Activated T-cell treated with anti-CD3 and anti-CD28 coated beads, Interleukin-2, amount 50 U/mL, for 24 hours (primary cell): ENCODE results near the gene RPP14.

Source experiments
- DNase-seq: peaks from one replicate; pipeline ENCODE4 v3.0.0-alpha.2; 2020
- H3K27ac Mint-ChIP-seq: 2 replicates; pipeline ENCODE4 v1.8.0; 2020; ENCODE audit warnings: mild to moderate bottlenecking, mixed read lengths
- H3K27me3 Mint-ChIP-seq: 2 replicates; pipeline ENCODE4 v1.8.0; 2020; ENCODE audit warnings: mixed read lengths
- H3K36me3 Mint-ChIP-seq: 2 replicates; pipeline ENCODE4 v1.8.0; 2020; ENCODE audit warnings: low read depth, mixed read lengths
- H3K4me1 Mint-ChIP-seq: 2 replicates; pipeline ENCODE4 v1.8.0; 2020; ENCODE audit warnings: low read depth, mixed read lengths
- H3K4me3 Mint-ChIP-seq: 2 replicates; pipeline ENCODE4 v1.8.0; 2020; ENCODE audit warnings: mild to moderate bottlenecking, moderate library complexity, mixed read lengths
- H3K9me3 Mint-ChIP-seq: 2 replicates; pipeline ENCODE4 v1.8.0; 2020; ENCODE audit warnings: mixed read lengths

Gene RPP14

DNA sequence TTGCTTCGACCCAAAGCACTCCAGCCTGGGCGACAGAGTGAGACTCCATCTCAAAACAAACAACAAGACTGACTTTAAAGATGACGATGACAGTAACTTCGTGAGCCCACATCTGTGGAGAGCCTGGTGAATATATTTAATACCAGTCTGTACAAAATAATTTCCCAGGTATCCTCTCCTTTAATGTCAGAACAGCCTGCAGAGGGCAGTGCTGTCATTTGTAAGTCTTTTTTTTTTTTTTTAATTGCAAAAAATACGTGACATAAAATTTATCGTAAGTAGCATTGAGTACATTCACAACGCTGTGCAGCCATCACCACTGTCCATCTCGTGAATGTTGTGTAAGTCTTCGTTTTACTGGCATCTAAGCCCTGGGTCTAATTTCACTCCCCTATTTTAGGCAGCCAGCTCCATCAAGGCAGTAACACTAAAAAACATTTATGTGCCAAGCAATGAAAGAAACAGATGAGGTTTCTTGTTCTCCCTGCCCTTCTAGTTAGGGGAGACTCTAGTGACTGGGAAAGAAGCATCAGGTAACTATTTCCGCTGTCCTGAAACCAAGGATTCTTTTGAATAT is 1.7 kb downstream of the RPP14 start:
- Mint-ChIP-seq H3K27me3 (no peaks in the 10 kb centered on the region), H3K36me3 (peaks cover 62% of the 10 kb centered on the region), H3K4me1 (peaks cover 30% of the 10 kb centered on the region), H3K27ac (peak overlapping the region; percentile 100), H3K9me3 (no peaks in the 10 kb centered on the region), H3K4me3 (peak overlapping the region; percentile 93)
- DNase-seq = no peak

DNA sequence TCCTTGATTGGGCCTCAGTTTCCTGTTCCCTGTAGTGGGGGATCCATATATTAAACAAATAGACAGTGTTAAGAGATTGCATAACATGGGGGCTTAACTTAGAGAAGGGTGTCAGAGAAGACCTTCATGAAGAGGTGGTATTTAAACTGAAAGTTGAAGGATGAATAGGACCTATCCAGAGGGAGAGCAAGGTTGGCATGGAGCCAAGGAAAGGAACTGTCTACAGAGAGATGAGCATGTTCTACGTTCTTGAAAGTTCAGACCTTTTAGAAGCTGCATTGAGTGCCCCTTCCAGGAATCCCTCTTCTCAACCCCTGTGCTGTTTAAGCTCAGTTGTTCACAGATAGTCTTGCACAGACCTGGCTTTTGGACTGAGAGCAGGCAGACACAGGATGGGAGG is 2.7 kb downstream of the RPP14 start:
- Mint-ChIP-seq H3K36me3 (peaks cover 72% of the 10 kb centered on the region), H3K27me3 (no peaks in the 10 kb centered on the region), H3K27ac (peak overlapping the region; percentile 100), H3K9me3 (no peaks in the 10 kb centered on the region), H3K4me1 (peaks cover 35% of the 10 kb centered on the region), H3K4me3 (peak overlapping the region; percentile 93)
- no peak for DNase-seq

DNA sequence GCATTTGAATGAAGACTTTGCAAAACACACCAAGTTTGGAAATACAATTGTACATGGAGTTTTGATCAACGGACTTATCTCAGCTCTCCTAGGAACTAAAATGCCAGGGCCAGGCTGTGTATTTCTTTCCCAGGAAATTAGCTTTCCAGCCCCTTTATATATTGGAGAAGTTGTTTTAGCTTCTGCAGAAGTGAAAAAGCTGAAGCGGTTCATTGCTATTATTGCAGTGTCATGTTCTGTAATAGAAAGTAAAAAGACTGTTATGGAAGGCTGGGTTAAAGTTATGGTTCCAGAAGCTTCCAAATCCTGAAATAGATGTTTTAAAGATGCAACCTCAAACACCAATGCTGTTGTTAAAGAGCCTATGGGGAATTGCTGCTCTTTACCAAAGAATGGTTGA is 11.8 kb downstream of the RPP14 start:
- H3K27ac Mint-ChIP-seq = peak overlapping the region; percentile 67
- H3K9me3 Mint-ChIP-seq = no peaks in the 10 kb centered on the region
- H3K36me3 Mint-ChIP-seq = peaks cover 88% of the 10 kb centered on the region
- no peak for DNase-seq
- H3K4me3 Mint-ChIP-seq = no peak overlapping the region
- H3K27me3 Mint-ChIP-seq = no peaks in the 10 kb centered on the region
- H3K4me1 Mint-ChIP-seq = peaks cover 19% of the 10 kb centered on the region

DNA sequence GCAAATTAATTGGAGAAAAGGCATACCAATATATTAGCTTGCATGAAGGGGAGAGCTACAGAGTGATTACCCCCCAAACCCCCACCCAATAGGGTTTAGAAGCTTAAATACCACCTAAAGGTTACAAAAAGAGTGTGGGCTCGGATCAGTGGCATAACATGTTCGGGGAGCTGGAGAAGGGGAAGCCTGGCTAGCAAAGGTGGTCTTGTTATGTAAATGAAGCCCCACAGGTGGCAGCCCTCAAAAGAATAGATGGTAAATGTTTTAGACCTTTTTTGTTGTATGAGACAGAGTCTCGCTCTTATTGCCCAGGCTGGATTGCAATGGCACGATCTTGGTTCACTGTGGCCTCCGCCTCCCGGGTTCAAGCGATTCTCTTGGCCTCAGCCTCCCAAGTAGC is 15.7 kb downstream of the RPP14 start:
- no peaks in the 10 kb centered on the region for H3K27me3 Mint-ChIP-seq
- H3K9me3 Mint-ChIP-seq = no peaks in the 10 kb centered on the region
- DNase-seq = no peak
- H3K36me3 Mint-ChIP-seq = peaks cover 54% of the 10 kb centered on the region
- no peak overlapping the region for H3K4me3 Mint-ChIP-seq
- H3K4me1 Mint-ChIP-seq = peaks cover 44% of the 10 kb centered on the region
- no peak overlapping the region for H3K27ac Mint-ChIP-seq

DNA sequence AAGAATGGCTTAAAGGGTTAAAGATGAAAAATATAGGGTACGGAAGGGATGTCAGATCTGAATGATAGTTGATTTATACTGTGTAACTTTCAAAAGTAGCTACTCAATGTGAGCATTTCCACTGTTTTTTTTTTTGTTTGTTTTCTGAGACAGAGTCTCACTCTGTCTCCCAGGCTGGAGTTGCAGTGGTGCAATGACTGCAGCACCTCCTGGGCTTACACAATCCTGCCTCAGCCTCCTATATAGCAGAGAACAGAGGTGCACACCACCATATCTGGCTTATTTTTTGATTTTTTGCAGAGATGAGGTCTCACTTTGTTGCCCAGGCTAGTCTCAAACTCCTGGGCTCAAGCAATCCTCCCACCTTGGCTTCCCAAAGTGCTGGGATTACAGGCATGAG is 16.7 kb downstream of the RPP14 start:
- Mint-ChIP-seq H3K4me1 (peaks cover 46% of the 10 kb centered on the region), H3K36me3 (peaks cover 44% of the 10 kb centered on the region), H3K4me3 (no peak overlapping the region), H3K27me3 (no peaks in the 10 kb centered on the region), H3K27ac (peak overlapping the region; percentile 97), H3K9me3 (no peaks in the 10 kb centered on the region)
- no peak for DNase-seq

DNA sequence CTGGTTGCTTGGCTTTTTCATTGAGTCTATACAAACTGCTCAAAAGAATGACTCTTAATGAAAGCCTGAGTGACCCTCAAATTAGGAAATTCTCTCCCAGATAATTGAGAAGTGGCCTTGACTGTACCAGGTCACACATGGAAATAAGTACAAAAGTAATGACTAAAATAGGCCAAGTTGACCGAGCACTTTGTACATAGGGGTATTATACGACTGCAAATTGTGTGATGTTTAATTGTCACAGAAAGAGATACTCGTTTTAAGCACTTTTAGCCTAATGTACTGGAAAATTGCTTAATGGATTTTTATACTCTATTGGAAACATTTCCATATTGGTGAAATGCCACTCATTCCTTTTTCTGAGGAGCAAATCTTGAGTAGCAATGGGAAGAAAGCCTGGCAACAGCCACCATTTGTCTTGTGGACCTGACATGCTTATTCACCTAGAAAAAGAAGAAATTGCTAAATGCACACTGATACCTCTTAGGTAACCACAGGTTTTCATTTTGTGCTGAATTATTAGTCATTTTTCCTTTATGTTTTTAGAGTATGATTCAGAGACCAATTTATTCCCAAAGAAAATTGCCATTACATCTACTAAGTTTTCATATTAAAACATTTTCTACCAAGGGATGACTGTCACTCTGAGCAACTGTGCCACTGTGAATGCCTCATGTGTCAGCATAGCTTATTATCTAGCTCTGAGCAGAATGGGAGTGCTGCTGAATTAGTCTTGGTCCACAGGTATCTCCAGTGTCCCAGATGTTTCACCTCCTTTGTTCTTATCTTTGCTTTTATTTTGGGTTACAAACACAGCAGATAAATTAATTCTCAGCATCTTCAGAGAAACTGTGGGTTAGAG is 17.7 kb downstream of the RPP14 start:
- Mint-ChIP-seq H3K27me3 (no peaks in the 10 kb centered on the region), H3K4me1 (peaks cover 46% of the 10 kb centered on the region), H3K4me3 (peak overlapping the region; percentile 53), H3K9me3 (no peaks in the 10 kb centered on the region), H3K27ac (peak overlapping the region; percentile 97), H3K36me3 (peaks cover 35% of the 10 kb centered on the region)
- DNase-seq = no peak

DNA sequence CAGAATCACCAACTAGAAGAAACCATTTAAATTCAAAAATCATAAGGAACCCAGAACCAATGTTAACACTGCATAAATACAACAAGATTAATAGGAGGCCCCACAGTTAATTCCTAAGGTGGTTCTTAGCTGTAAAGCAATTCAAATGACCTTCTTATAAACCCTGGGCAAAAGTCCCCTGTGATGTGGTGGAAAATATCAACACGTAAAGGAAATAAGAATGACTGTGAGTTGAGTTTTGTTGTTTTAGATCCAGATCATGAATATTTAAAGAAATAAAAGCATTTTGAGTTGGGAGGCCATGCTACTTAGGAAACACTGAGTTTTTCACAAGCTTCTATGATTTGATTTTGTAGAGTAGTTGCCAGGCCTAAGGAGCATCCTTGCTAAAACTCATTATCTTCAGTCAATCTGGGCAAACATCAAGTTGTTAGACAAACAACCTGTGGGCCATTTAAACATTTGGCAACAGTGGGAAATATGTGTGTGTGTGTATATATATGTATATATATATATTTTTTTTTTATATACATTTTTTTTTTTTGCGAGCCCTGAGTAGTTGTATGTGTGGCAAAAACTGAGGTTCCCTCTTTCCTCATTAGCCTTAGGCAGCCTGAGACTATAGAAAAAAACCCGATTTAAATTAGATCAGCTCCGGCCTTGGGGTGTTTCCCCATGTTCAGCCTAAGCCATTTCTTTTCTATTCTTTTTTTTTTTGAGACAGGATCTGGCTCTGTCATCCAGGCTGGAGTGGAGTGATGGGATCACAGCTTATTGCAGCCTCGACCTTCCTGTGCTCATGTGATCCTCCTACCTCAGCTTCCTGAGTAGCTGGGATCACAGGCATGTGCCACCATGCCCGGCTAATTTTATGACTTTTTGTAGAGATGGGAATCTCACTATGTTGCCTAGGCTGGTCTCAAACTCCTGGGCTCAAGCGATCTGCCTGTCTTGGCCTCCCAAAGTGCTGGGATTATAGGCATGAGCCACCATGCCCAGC is 18.6 kb downstream of the RPP14 start:
- H3K9me3 Mint-ChIP-seq = no peaks in the 10 kb centered on the region
- peaks cover 27% of the 10 kb centered on the region for H3K36me3 Mint-ChIP-seq
- peaks cover 46% of the 10 kb centered on the region for H3K4me1 Mint-ChIP-seq
- peak overlapping the region; percentile 53 for H3K4me3 Mint-ChIP-seq
- DNase-seq = no peak
- peak overlapping the region; percentile 97 for H3K27ac Mint-ChIP-seq
- no peaks in the 10 kb centered on the region for H3K27me3 Mint-ChIP-seq

DNA sequence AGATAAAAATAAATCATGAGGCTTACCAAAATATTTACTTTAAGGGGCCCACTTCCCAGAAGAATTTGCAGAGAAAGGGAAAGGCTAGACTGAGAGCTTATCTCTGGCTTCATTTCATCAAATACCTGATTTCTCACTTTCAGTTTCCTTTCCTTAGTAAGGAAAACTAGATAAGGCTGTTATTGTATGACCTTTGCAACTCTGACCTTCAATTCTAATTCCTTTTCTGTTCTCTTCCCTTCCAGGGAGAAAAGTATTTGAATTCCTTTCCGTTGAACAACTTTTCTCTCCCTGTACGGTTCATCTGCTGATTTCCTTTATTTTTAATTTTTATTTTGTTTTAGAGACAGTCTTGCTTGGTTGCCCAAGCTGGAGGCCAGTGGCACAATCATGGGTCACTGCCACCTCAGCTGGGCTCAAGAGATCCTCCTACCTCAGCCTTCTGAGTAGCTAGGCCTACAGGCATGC is 19.5 kb downstream of the RPP14 start:
- no peaks in the 10 kb centered on the region for H3K9me3 Mint-ChIP-seq
- H3K27me3 Mint-ChIP-seq = no peaks in the 10 kb centered on the region
- H3K27ac Mint-ChIP-seq = peak overlapping the region; percentile 97
- peaks cover 46% of the 10 kb centered on the region for H3K4me1 Mint-ChIP-seq
- DNase-seq = no peak
- H3K4me3 Mint-ChIP-seq = no peak overlapping the region
- H3K36me3 Mint-ChIP-seq = peaks cover 21% of the 10 kb centered on the region

DNA sequence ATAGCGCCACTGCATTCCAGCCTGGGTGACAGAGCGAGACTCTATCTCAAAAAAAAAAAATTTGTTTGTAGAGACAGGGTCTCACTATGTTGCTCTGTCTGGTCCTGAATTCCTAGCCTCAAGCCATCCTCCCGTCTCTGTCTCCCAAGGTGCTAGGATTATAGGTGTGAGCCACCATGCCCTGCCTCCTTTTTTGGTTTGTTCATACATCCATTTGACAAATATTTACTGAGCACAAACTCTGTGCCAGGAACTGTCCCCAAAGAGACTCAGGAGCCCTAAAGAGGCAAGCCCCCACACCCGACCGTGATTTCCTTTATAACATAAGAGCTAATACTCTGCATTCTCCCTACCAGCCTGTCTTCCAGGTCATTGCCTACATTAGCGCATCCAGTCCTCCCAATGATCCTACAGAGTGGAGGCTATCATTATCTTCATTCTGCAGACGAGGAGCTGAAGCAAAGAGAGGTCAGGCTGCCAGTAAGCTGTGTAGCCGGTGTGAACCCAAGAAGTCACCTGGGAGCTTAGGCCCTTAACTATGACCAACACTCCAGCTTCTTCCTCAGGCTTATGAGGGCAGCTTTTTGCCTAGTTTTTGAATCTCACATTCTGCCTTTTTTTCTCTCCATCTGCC is 20.3 kb downstream of the RPP14 start:
- peak overlapping the region; percentile 69 for H3K27ac Mint-ChIP-seq
- H3K4me3 Mint-ChIP-seq = no peak overlapping the region
- no peaks in the 10 kb centered on the region for H3K27me3 Mint-ChIP-seq
- DNase-seq = no peak
- H3K9me3 Mint-ChIP-seq = no peaks in the 10 kb centered on the region
- H3K36me3 Mint-ChIP-seq = peaks cover 13% of the 10 kb centered on the region
- peaks cover 40% of the 10 kb centered on the region for H3K4me1 Mint-ChIP-seq

DNA sequence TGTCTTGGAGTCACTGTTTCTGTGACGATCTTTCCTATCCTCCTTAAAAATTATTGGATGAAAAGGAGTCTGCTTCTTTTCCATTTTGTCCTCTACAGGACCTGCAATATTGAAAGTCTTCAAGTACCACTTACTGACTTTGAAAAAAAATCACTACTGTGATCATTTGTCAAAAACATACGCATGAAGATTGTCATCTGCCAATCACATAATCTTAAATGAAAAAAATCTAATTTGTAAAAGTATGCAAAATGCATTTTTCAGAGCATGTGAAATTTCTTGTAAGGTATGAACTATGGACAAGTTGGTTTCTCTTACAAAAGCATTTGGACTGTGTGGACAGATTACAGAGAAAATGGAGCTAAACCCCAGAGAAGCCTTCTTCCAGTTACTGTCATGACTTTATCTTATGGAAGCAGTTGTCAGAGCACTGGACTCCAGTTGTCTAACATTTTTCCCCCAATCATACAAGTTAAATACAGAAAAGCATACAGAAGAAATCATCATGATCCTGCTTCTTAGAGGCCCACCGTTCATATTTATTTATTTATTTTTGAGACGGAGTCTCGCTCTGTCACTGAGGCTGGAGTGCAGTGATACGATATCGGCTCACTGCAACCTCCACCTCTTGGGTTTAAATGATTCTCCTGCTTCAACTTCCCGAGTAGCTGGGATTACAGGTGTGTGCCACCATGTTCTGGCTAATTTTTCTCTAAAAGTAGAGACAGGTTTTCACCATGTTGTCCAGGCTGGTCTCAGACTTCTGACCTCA is 23.3 kb downstream of the RPP14 start:
- Mint-ChIP-seq H3K4me3 (no peak overlapping the region), H3K4me1 (peaks cover 36% of the 10 kb centered on the region), H3K9me3 (no peaks in the 10 kb centered on the region), H3K27ac (no peak overlapping the region), H3K27me3 (no peaks in the 10 kb centered on the region), H3K36me3 (peaks cover 6% of the 10 kb centered on the region)
- no peak for DNase-seq

DNA sequence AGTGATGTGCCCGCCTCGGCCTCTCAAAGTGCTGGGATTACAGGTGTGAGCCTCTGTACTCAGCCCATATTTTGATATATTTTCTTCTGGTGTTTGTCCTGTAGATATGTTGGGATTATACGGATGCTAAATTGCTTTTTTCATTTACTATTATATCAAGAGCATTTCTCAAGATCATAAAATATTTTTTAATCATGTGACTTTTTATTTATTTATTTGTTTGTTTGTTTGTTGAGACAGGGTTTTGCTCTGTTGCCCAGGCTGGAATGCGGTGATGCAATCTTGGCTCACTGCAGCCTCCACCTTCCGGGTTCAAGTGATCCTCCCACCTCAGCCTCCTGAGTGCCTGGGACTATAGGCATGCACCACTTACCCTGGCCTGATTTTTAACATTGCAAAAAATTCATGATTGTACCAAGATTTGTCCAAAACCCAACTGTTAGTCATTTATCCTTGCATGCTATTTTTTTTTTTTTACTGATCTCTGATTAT is 23.9 kb downstream of the RPP14 start:
- Mint-ChIP-seq H3K27me3 (no peaks in the 10 kb centered on the region), H3K4me1 (peaks cover 37% of the 10 kb centered on the region), H3K4me3 (no peak overlapping the region)

DNA sequence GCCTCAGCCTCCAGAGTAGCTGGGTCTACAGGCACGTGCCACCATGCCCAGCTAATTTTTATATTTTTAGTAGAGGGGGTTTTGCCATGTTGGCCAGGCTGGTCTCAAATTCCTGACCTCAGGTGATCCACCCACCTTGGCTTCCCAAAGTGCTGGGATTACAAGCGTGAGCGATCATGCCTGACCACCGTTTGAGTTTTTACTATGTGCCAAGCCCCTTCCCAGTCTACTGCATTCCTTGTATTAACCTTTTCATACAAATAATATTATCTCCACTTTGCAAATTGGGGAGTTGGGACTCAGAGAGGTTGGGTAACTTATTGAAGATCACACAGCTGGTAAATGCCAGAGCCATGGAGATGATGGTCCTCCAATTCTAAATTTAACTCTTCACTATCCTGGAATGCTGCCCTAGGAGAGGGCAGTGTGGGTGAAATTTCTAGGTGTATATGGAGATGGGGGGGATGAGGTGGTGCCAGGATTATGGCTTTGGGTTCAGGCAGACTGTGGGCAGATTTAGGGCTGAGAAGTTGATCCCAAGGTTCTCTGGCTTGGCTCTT is 25.6 kb downstream of the RPP14 start:
- no peaks in the 10 kb centered on the region for H3K9me3 Mint-ChIP-seq
- DNase-seq = no peak
- H3K27ac Mint-ChIP-seq = peak overlapping the region; percentile 81
- H3K36me3 Mint-ChIP-seq = peaks cover 20% of the 10 kb centered on the region
- H3K4me1 Mint-ChIP-seq = peaks cover 40% of the 10 kb centered on the region
- peak overlapping the region; percentile 38 for H3K4me3 Mint-ChIP-seq
- no peaks in the 10 kb centered on the region for H3K27me3 Mint-ChIP-seq

More for the DNA sequence above, 23.9 kb downstream of the RPP14 start:
- H3K36me3 Mint-ChIP-seq = peaks cover 6% of the 10 kb centered on the region
- no peaks in the 10 kb centered on the region for H3K9me3 Mint-ChIP-seq
- H3K27ac Mint-ChIP-seq = no peak overlapping the region
- no peak for DNase-seq

DNA sequence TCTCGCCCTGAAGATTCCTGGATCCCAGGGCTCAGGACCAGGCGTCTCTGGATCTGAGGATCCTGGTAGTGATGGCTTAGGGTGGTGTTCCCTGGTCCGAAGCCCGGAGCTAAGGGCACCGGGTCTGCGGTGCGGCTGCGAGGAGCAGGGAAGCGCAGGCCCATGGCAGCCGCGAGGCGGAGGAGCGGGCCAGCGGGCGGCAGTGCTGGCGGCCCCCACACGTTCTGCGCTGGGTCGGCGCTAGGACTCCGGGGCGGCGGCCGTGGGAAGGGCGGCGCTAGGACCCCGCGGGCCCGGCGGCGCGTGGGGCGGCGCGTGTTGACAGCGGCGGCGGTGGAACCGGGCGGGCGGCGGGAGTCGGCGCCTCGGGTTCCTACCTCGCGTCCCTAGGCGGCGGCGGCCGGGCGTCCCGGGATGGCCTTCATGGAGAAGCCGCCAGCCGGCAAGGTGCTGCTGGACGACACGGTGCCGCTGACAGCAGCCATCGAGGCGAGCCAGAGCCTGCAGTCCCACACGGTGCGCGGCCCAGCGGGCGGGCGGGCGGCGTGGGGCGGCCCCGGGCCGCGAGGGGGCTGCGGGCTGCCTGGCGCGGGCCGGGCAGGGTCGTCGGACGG is 26.6 kb downstream of the RPP14 start, which contains the start of gene PXK:
TSS of gene PXK (plus strand) at position 318 of the 614 bp plus-strand sequence. CDS start at position 415, 97 bp downstream.
- Mint-ChIP-seq H3K27me3 (no peaks in the 10 kb centered on the region), H3K36me3 (peaks cover 29% of the 10 kb centered on the region), H3K4me1 (peaks cover 39% of the 10 kb centered on the region), H3K9me3 (no peaks in the 10 kb centered on the region), H3K4me3 (peak within 1 kb of the TSS; percentile 98), H3K27ac (peak within 1 kb of the TSS; percentile 96)
- DNase-seq = peak; percentile 87
